Neural progenitor cell (in vitro differentiated cells): ENCODE results near the gene MYBBP1A.
"Not testable (repeated sequence)": the region's sequence is repeated elsewhere in the genome, so short reads cannot be mapped to it uniquely, and the experiment has no call there.

Experiments
- CTCF ChIP-seq: fragments of 200-600 bp; sonication (generic); IDR thresholded peaks from 2 replicates; pipeline ENCODE4 v1.5.1; 2017; ENCODE audit warnings: antibody characterized with exemption, mild to moderate bottlenecking
- EZH2 ChIP-seq: fragments of 200-600 bp; sonication (generic); IDR thresholded peaks from 2 replicates; pipeline ENCODE4 v1.6.1; 2017; ENCODE audit warnings: antibody characterized with exemption, mild to moderate bottlenecking, moderate library complexity
- EZH2phosphoT487 ChIP-seq: fragments of 200-600 bp; sonication (generic); IDR thresholded peaks from 2 replicates; pipeline ENCODE4 v1.6.1; 2017; ENCODE audit warnings: antibody characterized with exemption

- TF ChIP-seq EZH2phosphoT487, CTCF, EZH2: not testable (repeated sequence)
These were observed 40.6 kb upstream of the MYBBP1A start for GRCh38 chr17:4595685-4596342.
